ENCODE results near the gene P2RY2.
"Not testable (repeated sequence)": the region's sequence is repeated elsewhere in the genome, so short reads cannot be mapped to it uniquely, and the experiment has no call there.

Gene P2RY2

DNA sequence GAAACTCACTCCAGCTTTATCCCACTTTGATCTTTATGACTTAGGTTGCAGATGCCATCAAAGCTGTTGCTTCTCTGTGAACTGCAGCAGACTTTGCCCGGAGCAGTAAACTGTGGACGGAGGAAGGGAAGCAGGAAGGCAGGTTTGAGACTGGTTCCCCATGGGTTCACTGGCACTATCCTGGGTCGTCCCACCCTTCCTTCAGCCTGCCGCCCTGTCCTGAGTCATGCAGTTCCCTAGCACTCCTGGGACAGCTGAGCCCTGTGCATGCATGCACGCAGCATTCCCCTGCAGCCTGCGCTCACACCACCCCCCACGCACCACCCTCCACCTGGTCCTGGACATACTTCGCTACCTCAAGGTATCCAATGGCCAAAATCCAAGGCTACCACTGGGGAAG lies 23.5 kb upstream of the P2RY2 start:
- Histone ChIP-seq H3K9me3 (ENCODE audit: insufficient read depth, low read length) (no peaks in the 10 kb centered on the region), H3K4me1 (ENCODE audit: insufficient read depth, insufficient read length) (peaks cover 6% of the 10 kb centered on the region), H3K36me3 (ENCODE audit: insufficient read depth, insufficient read length, low read length) (no peaks in the 10 kb centered on the region), H3K9ac (ENCODE audit: insufficient read length, low read depth) (no peak overlapping the region), H3K27me3 (ENCODE audit: insufficient read depth, insufficient read length) (no peaks in the 10 kb centered on the region), H3K4me3 (ENCODE audit: insufficient read length, low read depth) (no peak overlapping the region)
- no peak for TF ChIP-seq YY1 (IDR thresholded peaks at IDR 0.05; ENCODE audit: insufficient read depth, insufficient read length)
- TF ChIP-seq ZNF274 (IDR thresholded peaks at IDR 0.05; ENCODE audit: low read depth, low read length) = no peak
- no peak for TF ChIP-seq SUZ12 (IDR thresholded peaks at IDR 0.05; ENCODE audit: extremely low read depth, insufficient read depth, insufficient read length)
- DNase-seq (ENCODE audit: low read depth, low spot score) = no peak

- no peak for DNase-seq (ENCODE audit: low read depth, low spot score)
- no peaks in the 10 kb centered on the region for H3K9me3 ChIP-seq (ENCODE audit: insufficient read depth, low read length)
- no peak overlapping the region for H3K9ac ChIP-seq (ENCODE audit: insufficient read length, low read depth)
- no peaks in the 10 kb centered on the region for H3K27me3 ChIP-seq (ENCODE audit: insufficient read depth, insufficient read length)
- H3K4me1 ChIP-seq (ENCODE audit: insufficient read depth, insufficient read length) = peaks cover 6% of the 10 kb centered on the region
- no peak for TF ChIP-seq YY1 (IDR thresholded peaks at IDR 0.05; ENCODE audit: insufficient read depth, insufficient read length)
- TF ChIP-seq SUZ12 (IDR thresholded peaks at IDR 0.05; ENCODE audit: extremely low read depth, insufficient read depth, insufficient read length) = no peak
- TF ChIP-seq ZNF274 (IDR thresholded peaks at IDR 0.05; ENCODE audit: low read depth, low read length) = no peak
- H3K36me3 ChIP-seq (ENCODE audit: insufficient read depth, insufficient read length, low read length) = no peaks in the 10 kb centered on the region
- H3K4me3 ChIP-seq (ENCODE audit: insufficient read length, low read depth) = no peak overlapping the region
Measured at GRCh38 chr11:73195191-73196007, 22.7 kb upstream of the P2RY2 start.

DNA sequence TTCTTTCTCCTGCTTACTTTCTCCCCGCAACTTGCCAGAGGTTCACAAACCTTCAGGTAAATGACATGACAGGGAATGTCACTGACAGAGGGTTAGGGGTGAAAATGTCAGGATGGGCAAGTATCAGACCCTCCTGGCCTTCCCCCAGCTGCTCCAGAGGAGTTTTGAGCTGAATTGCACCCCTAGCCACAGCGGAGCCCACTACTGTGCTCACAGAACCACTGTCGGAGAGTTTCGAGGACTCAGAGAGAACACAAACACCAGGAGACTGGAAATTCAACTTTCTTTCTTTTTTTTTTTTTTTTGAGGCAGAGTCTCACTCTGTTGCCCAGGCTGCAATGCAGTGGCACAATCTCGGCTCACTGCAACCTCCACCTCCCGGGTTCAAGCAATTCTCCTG lies 21.5 kb upstream of the P2RY2 start:
- H3K36me3 ChIP-seq (ENCODE audit: insufficient read depth, insufficient read length, low read length) = no peaks in the 10 kb centered on the region
- peaks cover 10% of the 10 kb centered on the region for H3K4me1 ChIP-seq (ENCODE audit: insufficient read depth, insufficient read length)
- H3K4me3 ChIP-seq (ENCODE audit: insufficient read length, low read depth) = no peak overlapping the region
- no peaks in the 10 kb centered on the region for H3K9me3 ChIP-seq (ENCODE audit: insufficient read depth, low read length)
- TF ChIP-seq SUZ12 (IDR thresholded peaks at IDR 0.05; ENCODE audit: extremely low read depth, insufficient read depth, insufficient read length) = no peak
- TF ChIP-seq ZNF274 (IDR thresholded peaks at IDR 0.05; ENCODE audit: low read depth, low read length) = no peak
- TF ChIP-seq YY1 (IDR thresholded peaks at IDR 0.05; ENCODE audit: insufficient read depth, insufficient read length) = no peak
- DNase-seq (ENCODE audit: low read depth, low spot score) = no peak
- no peak overlapping the region for H3K9ac ChIP-seq (ENCODE audit: insufficient read length, low read depth)
- no peaks in the 10 kb centered on the region for H3K27me3 ChIP-seq (ENCODE audit: insufficient read depth, insufficient read length)

DNA sequence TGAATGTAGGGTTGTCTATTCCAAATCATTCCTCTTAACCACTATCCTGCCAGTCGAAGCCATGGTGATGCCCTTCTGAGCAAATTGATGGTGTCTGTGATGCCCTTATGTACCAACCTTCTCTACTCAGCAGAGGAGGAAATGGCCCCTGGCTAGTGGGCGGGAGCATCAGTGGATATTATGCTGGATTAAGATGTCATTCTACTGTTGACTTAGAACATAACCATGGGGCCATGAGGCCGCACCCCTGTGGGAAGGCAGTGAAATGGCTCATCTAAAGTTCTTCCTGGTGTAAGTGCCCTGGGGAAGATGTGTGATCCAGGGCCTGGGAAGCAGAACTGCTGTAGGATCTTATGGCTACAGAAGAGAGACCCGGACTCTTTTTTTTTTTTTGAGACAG lies 20.7 kb upstream of the P2RY2 start:
- TF ChIP-seq YY1 (IDR thresholded peaks at IDR 0.05; ENCODE audit: insufficient read depth, insufficient read length) (no peak), ZNF274 (IDR thresholded peaks at IDR 0.05; ENCODE audit: low read depth, low read length) (no peak), SUZ12 (IDR thresholded peaks at IDR 0.05; ENCODE audit: extremely low read depth, insufficient read depth, insufficient read length) (no peak)
- Histone ChIP-seq H3K27me3 (ENCODE audit: insufficient read depth, insufficient read length) (no peaks in the 10 kb centered on the region), H3K36me3 (ENCODE audit: insufficient read depth, insufficient read length, low read length) (no peaks in the 10 kb centered on the region), H3K9ac (ENCODE audit: insufficient read length, low read depth) (no peak overlapping the region), H3K4me3 (ENCODE audit: insufficient read length, low read depth) (no peak overlapping the region), H3K9me3 (ENCODE audit: insufficient read depth, low read length) (no peaks in the 10 kb centered on the region), H3K4me1 (ENCODE audit: insufficient read depth, insufficient read length) (peaks cover 12% of the 10 kb centered on the region)
- no peak for DNase-seq (ENCODE audit: low read depth, low spot score)

- not testable (repeated sequence) for H3K27me3 ChIP-seq (ENCODE audit: insufficient read depth, insufficient read length); DNase-seq (ENCODE audit: low read depth, low spot score); H3K9me3 ChIP-seq (ENCODE audit: insufficient read depth, low read length); H3K36me3 ChIP-seq (ENCODE audit: insufficient read depth, insufficient read length, low read length); H3K4me3 ChIP-seq (ENCODE audit: insufficient read length, low read depth); H3K9ac ChIP-seq (ENCODE audit: insufficient read length, low read depth)
- peaks cover 12% of the 10 kb centered on the region for H3K4me1 ChIP-seq (ENCODE audit: insufficient read depth, insufficient read length)
Measured at GRCh38 chr11:73197787-73198186, 20.3 kb upstream of the P2RY2 start.

GRCh38 chr11:73198677-73199076 lies 19.4 kb upstream of the P2RY2 start:
- TF ChIP-seq ZNF274 (IDR thresholded peaks at IDR 0.05; ENCODE audit: low read depth, low read length) = no peak
- no peak for TF ChIP-seq SUZ12 (IDR thresholded peaks at IDR 0.05; ENCODE audit: extremely low read depth, insufficient read depth, insufficient read length)
- no peak for TF ChIP-seq YY1 (IDR thresholded peaks at IDR 0.05; ENCODE audit: insufficient read depth, insufficient read length)
- no peak overlapping the region for H3K4me3 ChIP-seq (ENCODE audit: insufficient read length, low read depth)
- H3K4me1 ChIP-seq (ENCODE audit: insufficient read depth, insufficient read length) = peaks cover 12% of the 10 kb centered on the region
- no peak overlapping the region for H3K9ac ChIP-seq (ENCODE audit: insufficient read length, low read depth)
- no peaks in the 10 kb centered on the region for H3K27me3 ChIP-seq (ENCODE audit: insufficient read depth, insufficient read length)
- no peaks in the 10 kb centered on the region for H3K36me3 ChIP-seq (ENCODE audit: insufficient read depth, insufficient read length, low read length)
- DNase-seq (ENCODE audit: low read depth, low spot score) = peak; percentile 79
- no peaks in the 10 kb centered on the region for H3K9me3 ChIP-seq (ENCODE audit: insufficient read depth, low read length)

- TF ChIP-seq YY1 (IDR thresholded peaks at IDR 0.05; ENCODE audit: insufficient read depth, insufficient read length) = no peak
- TF ChIP-seq SUZ12 (IDR thresholded peaks at IDR 0.05; ENCODE audit: extremely low read depth, insufficient read depth, insufficient read length) = no peak
- no peak for TF ChIP-seq ZNF274 (IDR thresholded peaks at IDR 0.05; ENCODE audit: low read depth, low read length)
- H3K4me3 ChIP-seq (ENCODE audit: insufficient read length, low read depth) = no peak overlapping the region
- H3K27me3 ChIP-seq (ENCODE audit: insufficient read depth, insufficient read length) = no peaks in the 10 kb centered on the region
- no peak overlapping the region for H3K9ac ChIP-seq (ENCODE audit: insufficient read length, low read depth)
- no peak for DNase-seq (ENCODE audit: low read depth, low spot score)
- H3K4me1 ChIP-seq (ENCODE audit: insufficient read depth, insufficient read length) = peaks cover 12% of the 10 kb centered on the region
- H3K9me3 ChIP-seq (ENCODE audit: insufficient read depth, low read length) = no peaks in the 10 kb centered on the region
- no peaks in the 10 kb centered on the region for H3K36me3 ChIP-seq (ENCODE audit: insufficient read depth, insufficient read length, low read length)
Measured at GRCh38 chr11:73199446-73199845, 18.6 kb upstream of the P2RY2 start.
